HG03066 (cell line): ENCODE measurements around the gene CDKAL1.

Source experiments
- ATAC-seq: cut with Tn5 transposase; IDR thresholded peaks from one replicate; pipeline ENCODE4 v1.9.1; 2021; ENCODE audit warnings: low read depth; ENCODE audit not compliant: unreplicated experiment

CDKAL1 gene

GRCh38 chr6:20861481-20861880 is 327.2 kb downstream of the CDKAL1 start:
- ATAC-seq = no peak

- no peak for ATAC-seq
These were observed 331.8 kb downstream of the CDKAL1 start for GRCh38 chr6:20866036-20866435.

GRCh38 chr6:20866935-20867703 is 332.9 kb downstream of the CDKAL1 start:
- no peak for ATAC-seq

DNA sequence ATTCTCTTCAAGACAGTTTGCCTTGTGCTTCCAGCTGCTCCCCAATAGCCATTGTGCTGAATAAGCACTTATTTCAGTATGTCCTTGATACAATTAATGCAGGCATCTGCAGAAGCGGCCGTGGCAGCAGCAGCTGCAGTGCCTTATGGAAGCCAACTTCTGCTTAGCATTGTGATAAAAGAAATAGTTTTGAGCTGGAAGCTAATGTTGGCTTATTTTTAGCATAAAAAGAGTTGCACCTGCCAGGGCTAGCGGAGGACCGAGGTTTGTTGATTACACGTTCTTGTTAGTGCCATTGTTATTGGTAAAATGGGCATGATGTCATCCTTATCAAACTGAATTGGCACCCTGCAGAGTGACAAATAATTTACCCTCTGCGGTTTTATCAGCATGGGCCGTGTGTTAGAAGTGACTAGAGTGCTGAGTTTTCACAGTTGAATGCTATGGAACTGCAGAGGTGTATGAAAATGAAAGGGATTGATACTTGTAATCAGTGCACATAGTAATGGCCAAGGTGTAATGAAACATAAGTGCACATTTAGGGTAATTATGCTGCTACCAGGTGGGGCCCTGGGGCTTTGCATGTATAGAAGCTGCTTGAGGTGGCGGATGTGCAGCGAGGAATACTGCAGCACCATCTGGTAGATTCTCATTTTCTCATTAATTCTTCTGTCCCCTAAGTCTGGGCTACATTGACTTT is 334.3 kb downstream of the CDKAL1 start:
- ATAC-seq = no peak

- no peak for ATAC-seq
These were observed 335.8 kb downstream of the CDKAL1 start for GRCh38 chr6:20870021-20870420.

- ATAC-seq = no peak
These were observed 336.2 kb downstream of the CDKAL1 start for GRCh38 chr6:20870493-20870892.

- ATAC-seq = no peak
These were observed 339.4 kb downstream of the CDKAL1 start for GRCh38 chr6:20873425-20874190.

DNA sequence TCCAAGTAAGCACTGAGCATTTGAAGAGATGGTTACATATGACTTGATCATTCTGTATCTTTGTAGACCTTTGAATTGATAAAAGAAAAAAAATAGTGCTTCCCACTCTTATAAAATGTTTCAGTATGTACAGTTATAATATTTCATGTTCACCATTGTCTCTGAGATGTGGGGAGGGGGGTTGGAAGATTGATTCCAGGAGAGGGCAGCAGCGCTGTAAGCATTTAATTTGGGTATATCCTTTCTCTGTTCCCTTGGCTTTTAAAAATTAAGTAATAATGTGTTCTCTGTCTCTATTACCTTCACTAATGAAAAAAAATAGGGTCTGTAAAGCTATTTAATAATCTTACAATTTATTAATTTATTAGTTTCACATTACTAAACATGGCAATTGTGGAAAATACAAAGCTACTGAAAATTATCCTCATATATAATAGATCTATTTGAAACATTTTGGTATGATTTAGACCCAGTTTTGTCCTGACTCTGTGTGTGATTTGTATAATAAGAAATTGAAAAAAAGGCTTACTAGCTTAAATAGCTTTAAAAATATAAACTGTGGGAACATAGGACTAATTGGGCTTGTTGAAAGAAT is 341.2 kb downstream of the CDKAL1 start:
- no peak for ATAC-seq

GRCh38 chr6:20876036-20876435 is 341.8 kb downstream of the CDKAL1 start:
- no peak for ATAC-seq

DNA sequence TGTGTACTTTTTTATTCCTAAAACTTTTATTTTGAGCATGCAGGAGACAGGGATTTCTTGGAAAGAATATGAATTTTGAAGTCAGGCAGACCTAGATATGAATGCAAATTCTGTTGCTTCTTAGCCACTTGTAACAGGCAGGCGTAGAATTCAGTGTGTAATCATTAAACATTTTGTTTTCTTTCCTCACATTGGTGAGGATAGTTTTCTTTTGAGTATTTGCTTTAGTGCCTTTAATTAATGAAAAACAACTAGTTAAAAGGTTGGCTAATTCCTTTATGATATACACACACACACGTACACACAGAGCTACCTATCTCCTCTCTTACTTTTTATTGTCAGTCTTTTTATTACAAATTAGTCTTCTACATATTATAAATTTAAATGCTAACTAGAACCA is 342.3 kb downstream of the CDKAL1 start:
- ATAC-seq = no peak

GRCh38 chr6:20877008-20877937 is 343.0 kb downstream of the CDKAL1 start:
- peak; percentile 96 for ATAC-seq

- ATAC-seq = no peak
These were observed 344.9 kb downstream of the CDKAL1 start for GRCh38 chr6:20879121-20879520.

DNA sequence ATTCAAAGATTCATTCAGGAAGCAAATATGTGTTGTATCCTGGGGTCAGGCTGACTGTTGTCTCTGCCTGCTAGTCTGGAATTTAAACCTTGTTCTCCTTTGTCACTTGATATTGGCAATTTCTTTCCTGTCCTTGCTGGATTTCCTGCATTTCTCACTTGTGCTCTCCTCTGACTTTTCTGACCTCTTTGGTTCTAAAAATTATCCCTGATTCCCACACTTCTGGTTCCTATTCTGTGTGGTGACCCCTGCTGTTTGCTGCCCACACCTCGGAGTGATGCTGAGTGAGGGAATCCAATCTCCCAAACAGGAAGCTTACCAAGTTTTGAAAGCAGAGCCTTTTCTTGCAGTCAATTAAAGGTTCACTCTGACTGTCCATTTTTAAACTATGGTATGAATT is 345.3 kb downstream of the CDKAL1 start:
- no peak for ATAC-seq

DNA sequence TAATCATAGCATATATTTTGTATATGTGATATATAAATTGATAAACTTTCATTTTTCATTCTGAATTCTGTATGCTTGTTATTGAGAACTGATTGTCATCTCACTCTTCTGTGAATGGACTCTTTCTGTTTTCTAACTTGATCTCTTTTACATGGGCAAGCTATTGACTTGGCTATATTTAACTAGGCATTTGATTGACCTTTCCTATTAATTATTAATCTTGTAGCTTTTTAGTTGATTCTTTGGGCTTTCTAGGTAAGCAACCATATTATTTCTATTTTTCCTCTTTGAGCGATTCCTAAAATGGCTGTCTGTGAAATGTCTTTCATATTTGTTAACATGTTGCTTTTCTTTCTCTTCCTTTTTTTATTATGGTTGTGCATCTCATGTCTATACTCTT is 347.1 kb downstream of the CDKAL1 start:
- no peak for ATAC-seq

DNA sequence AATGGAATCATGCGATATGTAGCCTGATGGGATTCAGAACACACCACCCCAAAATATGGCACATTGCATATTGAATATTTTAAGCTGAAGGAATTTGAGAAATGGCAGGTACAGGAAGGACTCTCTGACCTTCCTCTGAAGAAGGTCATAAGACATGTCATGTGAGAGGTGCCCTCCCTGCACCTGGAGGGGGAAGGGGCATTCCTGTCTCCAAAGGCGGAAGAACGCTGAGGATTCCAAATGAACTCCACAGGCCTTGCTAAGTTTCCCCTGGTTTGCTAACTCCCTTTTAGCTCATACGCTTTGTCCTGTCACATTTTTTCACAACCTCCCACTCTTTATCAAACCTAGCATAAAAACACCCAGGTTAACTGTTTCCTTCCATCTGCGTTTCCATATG is 347.8 kb downstream of the CDKAL1 start:
- ATAC-seq = no peak

DNA sequence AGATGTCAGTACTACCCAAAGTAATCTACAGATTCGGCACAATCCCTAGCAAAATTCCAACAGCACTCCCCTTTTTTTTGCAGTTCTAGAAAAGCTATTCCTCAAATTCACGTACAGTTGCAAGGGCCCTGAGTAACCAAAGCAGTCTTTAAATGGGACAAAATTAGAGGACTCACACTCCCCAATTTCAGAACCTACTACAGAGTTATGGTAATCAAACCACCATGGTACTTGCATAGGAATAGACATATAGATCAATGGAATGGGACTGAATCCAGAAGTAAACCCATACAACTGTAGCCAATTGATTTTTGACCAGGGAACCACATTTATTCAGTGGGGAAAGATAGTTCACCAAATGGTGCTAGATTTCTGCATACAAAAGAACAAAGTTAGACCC is 350.8 kb downstream of the CDKAL1 start:
- ATAC-seq = no peak

- no peak for ATAC-seq
These were observed 356.9 kb downstream of the CDKAL1 start for GRCh38 chr6:20891161-20891560.

DNA sequence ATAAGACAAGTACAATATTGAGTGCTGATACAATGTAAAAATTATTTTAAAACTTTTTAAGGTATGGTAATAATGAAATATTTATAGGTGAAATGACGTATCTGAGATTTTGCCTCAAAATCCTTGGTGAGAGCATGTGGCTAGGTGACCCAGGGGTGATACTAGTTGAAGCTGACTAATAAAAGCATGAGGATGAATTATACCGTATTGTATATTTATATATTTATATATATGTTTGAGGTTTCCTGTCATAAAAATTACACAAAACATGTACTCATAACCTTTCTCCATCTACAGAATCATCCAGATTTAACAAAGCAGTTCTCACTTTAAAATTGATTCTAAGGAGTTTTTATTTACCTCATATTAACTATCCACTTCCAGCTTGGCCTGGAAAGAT is 358.1 kb downstream of the CDKAL1 start:
- ATAC-seq = no peak

GRCh38 chr6:20893412-20893811 is 359.2 kb downstream of the CDKAL1 start:
- ATAC-seq = no peak
